GM19372 (cell line): ENCODE data around the gene ZBTB16.

ENCODE experiments used
- ATAC-seq: cut with Tn5 transposase; IDR thresholded peaks from one replicate; pipeline ENCODE4 v1.9.1; 2021; ENCODE audit warnings: mild to moderate bottlenecking, low read depth, moderate library complexity; ENCODE audit not compliant: unreplicated experiment

The ZBTB16 gene

DNA sequence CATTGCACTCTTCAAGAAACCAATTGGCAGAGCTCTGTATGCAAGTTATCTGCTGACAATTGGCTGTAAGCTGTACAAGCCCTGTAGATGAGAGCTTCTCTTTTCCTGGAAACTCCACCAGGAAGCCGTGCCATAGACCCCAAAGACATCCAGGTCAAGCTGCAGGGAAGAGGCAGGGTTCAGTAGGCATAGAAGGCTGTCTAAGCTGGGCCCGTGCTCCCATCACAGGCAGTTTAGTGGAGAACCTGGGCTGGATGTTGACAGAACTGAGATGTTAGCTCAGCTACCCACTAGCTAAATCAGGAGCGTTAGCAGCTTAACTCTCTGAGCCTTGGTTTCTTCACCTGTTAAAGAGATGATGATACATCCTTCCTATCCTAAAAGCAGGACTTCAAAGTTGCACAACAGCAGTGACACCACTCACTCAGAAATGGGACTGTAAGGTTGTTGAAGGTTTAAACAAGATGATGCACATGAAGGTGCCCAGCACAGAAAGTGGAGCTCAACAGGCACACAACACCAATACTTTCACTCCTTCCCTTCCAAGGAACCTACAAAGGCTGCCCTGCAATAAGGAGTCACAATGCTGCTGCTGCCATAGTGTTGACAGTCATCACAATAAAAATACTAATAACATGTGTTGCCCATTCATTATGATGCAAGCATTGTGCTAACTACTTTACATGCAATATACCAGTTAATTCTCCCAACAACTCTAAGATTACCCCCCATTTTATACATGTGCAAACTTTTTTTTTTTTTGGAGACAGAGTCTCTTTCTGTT, 115.4 kb downstream of the ZBTB16 start:
- no peak for ATAC-seq

DNA sequence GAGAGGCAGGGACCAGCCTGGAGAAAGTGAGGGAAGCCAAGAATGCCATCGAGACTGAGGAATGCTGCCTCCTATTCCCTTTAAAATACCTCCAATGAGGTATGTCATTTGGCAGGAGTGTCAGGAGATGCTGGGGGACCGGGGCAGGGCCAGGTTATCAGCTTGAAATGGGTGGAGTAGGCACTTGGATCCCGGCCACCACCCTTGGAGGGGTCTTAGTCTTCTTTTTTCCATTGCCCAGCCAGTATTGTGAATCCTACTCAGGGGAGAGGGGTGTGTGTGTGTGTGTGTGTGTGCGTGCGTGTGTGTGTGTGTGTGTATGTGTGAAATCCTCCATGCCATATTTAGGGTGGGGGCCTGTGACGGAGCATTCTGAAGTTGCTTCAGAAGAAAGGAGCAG, 116.2 kb downstream of the ZBTB16 start:
- ATAC-seq, result no peak

DNA sequence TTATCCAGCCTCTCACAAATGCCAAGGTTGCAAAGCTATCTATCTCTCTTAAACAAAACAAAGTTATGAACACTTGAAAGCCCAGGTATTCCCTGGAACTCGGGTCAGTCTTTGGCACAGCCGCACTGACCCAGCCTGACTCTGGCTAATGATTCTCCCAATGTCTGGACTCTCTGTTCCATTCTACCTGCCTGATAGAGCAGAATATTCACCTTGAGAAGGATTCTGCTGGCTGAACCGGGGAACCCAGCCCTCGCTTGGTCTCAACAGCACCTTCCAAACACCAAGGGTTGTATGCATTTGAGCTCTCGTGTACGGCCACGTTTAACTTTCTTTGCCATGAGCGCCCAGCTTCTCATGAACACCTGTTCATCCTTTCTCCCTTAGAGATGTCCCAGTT, 116.8 kb downstream of the ZBTB16 start:
- ATAC-seq, result no peak

DNA sequence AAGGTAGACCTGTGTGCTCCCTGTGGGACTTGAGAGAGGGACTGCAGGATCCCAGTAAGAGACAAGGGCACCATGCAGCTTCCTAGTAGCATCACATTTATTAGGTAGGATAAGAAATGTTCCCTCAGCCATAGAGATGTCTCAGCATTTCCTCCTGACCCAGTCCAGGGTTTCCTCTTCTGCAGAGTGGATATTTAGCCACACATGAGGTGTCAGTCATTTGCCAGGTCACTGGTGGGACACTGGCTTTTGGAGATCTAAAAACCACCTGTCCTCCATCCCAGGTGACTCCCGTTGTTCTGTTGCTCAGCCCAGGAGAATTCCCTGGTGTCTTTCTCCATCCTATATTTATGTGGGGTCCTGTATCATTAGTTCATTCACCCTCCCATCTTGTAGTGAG, 119.1 kb downstream of the ZBTB16 start:
- ATAC-seq, result no peak

DNA sequence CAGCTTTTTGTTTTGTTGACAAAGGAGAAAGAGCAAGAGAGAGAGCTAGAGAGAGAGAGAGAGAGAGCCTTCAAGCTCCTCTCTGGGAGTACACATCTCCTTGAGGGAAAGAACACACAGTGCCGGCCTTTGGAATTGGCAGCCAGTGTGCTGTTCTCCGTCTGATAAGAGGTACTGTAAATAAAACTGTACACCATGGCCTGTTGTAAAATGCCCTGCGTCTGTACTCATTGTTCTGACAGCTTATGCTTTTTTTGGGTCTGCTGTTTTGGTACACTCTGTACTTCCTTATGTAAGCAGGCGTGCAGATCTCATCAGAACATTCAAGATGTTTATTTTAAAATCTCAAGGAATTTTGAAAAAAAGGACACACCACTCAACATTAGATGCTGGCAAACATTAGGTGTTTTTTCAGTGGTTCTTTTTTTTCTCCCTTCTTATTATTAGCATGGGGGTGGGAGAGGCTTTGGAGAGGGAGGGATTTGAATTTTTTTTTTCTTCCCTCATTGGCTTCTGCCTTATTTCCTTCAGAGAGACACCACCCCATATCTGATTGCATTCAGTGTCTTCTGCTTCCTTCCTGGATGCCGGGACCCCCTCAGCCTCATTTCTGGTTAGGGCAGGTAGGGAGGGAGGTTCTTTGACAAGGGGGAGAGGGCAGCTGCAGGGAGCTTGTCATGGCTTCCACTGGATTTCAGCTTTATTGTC, 119.9 kb downstream of the ZBTB16 start:
- ATAC-seq, result no peak

DNA sequence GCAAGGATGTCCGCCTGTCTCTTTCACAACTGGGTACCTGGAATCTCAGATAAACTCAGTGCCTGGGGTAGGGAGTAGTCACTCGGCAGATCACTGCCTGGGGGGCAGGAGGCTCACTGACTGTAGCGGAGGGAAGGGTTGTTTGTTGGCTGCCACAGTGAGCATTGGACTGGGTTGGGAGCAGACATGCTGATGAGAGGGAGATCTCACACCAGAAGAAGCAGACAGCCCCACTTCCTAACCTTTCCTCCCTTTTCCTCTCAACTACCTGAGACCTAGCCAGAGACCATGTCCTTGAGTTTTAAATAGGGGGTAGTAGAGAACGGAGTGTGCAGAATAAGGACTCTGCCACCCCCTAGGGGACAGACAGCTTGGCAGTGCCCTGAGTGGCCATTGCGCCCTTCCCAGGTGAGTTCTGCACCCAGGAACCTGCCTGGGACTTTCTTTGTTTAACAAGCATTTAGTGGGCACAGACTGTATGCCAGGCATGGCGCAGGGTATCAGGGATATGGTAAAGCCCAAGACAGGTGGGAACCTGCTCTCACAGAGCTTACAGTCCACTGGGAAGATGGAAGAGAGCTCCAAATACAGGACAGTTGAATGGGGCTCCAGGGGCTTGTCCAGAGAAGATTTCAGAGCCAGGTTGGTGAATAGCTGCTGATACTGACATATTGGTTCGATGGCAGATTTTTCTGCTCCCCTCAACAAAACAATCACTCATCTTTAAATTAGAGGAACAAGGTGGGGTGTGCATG, 121.0 kb downstream of the ZBTB16 start:
- no peak for ATAC-seq

DNA sequence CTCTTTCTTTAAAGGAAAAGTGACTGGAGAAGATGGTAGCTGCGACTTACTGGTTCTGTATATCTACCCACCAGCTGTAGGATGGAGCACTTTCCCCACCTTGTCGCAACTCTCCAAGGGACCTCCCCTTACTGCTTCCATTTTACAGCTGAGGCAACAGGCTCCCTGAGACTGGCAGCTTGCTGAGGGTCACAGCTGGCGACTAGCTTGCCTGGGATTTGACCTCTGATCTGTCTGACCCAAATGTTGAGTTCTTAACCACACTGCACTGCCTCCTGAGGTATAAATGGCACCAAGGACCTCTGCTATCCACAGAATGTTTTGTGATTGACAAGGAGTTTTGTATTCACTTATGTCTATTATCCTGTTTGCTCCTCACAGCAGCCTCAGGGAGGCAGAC, 121.7 kb downstream of the ZBTB16 start:
- no peak for ATAC-seq

DNA sequence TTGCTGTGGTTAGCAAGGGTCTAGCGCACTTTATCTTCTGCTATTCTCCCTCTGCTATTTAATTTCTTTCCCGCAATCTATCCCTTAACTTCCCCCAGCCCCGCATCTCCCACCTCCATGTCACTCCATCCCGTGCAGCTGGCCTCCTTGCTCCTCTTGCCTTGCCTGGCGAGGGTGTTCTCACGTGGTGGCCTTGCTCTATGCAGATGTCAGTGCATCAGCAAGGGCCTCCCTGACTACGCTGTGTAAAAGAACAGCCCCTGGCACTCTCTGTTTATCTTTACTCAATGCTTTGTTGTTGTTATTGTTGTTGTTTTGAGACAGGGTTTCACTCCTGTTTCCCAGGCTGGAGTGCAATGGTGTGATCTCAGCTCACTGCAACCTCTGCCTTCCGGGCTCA, 122.2 kb downstream of the ZBTB16 start:
- no peak for ATAC-seq

DNA sequence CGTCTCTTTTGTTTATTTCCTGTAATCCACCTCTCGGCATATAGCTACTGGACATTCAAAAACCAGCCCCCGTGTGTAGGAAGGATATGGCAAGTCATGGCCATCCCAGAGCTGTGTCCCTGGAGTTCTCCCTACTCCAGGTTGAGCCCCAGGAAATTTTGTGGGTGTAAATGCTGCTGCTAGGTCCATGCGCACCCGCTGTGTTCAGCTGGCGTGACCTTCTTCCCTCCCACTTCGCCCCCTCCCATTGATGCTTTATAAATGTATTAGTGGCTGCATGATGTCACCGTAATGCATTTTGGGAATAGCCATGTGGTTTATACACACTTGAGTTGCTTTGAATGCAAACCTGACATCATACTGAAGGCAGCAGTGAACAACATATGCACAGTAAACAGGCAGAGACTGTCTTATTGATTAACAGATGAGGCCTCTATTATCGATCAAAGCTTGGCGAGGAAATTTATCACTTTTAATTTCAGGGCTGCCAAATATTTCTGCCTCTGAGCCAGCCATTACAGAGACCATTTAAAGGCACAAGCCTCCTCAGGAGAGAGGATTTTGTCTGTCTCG, 123.0 kb downstream of the ZBTB16 start:
- ATAC-seq, result no peak

DNA sequence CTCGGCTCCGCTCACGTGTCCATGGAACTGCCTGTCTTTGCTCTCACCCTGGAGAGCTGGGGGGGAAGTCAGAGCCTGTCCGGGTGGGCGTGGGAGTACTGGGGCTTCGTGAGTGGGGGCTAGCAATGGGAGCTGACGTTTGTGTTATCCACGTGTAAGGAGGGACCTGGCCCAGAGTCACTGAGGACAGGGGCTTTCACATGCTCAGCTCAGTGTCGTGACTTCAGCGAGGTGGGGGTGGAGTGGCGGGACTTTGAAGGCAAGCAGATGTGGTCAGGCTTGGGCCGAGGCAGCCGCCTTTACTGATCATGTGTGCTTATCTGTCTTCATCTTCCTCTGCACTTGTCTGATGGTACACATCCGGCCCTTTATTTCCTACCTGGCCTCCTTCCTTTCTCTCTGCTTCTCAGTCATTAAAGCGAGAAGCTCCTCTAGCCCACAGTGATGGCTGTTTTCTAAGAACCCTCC, 123.6 kb downstream of the ZBTB16 start:
- no peak for ATAC-seq

DNA sequence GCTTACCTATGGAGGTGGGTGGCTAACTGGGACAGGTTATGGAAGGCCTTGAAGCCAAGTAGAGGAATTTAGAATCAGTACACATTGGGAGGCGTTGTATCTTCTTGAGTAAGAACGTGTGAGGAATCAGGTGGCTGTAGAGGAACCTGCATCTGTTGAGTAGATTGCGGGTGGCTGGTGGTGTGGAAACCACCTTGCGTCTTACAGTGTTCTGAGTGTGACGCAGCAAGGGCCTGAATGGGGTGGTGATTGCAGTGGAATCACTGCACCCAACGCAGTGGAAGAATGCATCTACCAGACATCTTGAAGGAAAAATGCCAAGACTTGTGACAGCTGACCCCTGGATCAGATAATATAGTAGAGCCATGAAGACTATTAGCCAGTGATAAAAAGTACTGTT, 125.9 kb downstream of the ZBTB16 start:
- ATAC-seq, result no peak

DNA sequence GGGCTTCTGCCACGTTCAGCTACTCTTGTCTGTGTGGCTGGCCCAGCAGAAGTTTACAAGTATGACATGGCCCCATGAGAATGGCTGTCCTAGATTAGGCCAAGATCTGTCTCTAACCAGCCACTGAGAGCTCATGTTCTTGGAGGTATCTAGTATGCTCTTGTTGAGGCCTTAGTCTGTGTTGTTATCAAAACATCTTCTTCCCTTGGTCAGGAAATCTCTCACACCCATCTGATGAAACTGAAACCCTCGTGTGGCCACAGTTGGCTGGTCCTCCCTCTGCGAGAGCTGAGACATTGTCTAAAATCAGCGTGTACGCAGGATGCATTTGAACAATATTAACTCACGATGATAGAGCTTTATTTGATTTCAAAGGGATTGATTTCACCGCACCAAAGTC, 127.7 kb downstream of the ZBTB16 start:
- ATAC-seq, result no peak

DNA sequence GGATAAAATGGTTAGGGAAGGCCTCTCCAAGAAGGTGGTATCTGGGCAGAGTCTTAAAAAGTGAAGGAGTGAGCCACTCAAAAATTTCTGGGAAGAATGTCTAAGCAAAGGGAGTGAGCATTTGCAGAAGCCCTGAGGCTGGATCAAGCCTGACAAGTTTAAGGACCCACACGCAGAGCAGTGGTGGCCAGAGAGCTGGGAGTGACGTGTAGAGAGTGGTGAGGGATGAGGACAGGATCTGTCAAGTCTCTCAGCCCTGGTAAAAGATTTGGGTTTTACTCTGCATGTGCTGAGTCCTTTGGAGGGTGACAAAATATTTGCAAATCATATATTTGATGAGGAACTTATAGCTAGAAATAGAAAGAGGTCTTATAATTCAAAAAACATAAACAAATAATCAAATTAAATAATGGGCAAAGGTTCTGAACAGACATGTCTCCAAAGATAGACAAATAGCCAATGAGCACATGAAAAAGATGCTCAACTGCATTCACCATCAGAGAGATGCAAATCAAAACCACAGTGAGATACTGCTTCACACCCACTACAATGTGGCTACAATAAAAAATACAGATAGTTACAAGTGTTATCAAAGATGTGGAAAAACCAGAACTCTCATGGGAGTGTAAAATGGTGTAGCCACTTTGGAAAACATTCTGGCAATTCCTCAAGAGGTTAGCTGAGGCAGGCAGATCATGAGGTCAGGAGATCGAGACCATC, 129.5 kb downstream of the ZBTB16 start:
- no peak for ATAC-seq

DNA sequence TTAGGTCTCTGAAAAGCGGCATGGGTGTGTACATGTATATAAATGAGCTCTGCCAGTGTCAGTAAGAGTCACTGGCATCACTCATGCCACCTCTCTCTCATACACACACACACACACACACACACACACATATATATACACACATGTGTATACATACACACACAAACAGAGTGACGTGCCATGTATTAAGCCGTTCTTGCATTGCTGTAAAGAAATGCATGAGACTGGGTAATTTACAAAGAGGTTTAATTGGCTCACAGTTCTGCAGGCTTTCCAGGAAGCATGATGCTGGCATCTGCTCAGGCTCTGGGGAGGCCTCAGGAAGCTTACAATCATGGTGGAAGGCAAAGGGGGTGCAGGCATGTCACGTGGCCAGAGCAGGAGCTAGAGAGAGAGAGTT, 131.1 kb downstream of the ZBTB16 start:
- ATAC-seq, result no peak

DNA sequence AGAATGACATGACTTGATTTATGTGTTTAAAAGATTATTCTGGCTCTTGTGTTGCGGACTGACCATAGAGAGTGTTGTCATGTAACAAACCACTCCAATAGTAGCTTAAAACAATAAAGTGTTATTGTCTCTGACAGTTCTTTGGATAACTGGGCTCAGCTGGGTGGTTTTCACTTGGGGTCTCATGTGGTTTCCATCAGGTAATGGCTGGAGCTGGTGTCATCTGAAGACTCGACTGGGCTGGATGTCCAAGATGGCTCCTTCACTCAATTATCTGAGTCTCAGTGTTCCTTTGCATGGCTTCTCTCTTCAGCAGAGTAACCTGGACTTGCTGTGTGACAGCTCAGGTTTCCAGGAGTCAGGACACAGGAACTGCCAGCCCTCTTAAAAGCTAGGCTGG, 132.4 kb downstream of the ZBTB16 start:
- ATAC-seq, result no peak

DNA sequence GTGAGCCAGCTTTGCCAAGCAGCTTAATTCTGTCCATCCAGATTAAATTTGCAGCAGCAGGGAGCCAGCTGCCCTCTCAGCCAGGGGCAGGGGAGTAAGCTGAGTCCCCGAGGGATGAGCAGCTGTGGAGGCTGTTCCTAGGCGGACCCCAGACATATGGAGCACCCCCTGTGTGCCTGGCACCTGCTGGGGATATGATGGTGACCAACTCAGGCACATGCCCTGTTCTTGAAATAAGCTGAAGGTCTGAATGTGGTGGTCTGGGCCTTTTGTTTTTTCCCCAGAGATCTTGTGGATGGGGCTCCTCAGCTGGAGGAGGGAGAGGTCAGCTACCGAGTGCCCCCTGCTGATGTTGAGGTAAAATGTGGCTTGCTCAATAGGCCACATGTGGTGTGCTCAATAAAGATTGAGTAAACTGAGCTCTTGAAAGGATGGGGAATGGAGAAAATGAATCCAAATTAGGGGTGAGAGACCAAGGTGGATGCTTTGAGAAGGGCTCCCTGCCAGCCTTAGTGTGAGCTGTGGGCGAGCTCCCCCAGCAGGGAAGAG, 133.4 kb downstream of the ZBTB16 start:
- no peak for ATAC-seq

DNA sequence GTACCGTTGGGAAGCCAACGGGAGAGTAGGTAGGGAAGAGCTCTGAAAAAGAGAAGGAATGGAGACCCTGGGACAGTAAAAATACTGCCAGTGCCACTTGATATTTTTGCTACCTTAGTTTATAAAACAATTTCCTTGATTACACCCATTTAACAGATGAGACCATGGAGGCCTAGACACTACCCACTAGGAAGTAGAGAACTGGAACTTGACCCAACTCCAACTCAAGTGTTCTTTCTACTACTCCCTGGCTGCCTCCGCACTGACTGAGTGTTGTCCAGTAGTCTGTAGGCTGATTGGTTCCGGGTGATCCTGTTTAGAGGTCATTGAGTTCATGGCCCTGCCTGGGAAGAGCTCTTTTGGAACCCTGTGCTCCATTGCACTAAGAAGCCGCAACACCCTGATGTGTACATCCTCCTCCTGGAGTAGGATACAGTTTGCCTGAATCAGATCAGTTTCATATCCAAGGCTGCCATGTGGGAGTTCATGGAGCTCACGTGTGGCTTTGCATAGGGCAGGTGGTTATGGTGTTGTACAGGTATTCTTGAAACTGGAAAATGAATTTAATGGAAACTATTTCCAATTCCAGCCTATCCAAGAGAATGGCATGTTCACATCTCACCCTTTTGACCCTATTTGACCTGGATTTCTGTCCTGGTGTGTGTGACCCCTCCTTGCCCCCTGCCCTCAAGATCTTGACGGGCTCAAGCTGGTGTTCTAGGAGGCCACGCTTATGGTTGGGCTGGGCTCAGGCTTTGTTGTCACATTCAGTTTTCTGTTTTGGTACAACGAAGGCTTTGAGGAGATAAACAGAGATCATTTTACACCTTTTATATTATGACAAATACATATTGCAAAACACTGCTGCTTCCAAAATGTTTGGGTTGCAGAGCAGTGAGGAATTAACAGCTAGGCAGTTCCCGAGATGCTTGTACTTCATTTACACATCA, 134.5 kb downstream of the ZBTB16 start:
- ATAC-seq, result no peak

DNA sequence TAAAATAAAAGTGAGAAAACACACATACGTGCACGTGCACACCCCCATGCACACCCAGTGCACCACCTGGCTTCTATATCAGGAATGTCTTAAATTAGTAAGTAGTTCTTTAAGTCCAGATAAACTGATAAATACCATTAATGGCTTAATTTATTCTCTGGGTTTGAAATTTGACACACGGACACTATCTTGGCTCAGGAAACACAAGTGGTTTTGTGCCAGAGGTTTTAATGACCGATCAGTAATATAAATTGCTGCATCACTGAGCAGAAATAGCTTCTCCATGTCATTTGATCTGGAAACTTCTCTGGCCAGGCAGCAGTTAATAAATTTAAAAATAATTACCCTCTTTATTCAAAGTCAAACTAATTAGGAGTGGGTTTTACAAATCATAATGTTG, 135.2 kb downstream of the ZBTB16 start:
- ATAC-seq, result no peak

DNA sequence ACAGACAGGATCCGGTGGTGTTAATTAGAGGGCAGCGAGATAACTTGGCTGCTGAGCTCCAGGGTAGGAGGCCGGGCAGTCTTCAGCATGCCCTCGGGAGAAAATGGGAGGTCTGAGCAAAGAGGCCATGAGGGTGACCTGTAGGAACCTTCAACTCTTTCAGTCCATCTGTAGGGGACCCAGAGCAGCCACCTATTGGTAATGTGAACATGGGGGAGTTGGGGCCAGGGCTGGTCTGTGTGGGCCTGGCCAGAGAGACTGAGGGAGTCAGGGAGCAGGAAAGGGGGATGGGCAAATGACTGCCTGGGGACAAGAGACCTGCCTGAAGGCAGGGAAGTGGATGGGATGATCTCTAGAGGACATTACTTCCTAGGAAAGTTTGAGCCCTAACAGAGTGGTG, 135.6 kb downstream of the ZBTB16 start:
- ATAC-seq, result no peak
